ENCODE data around the gene ARSJ. TPM values are rescaled to one million over a fixed set of nuclear protein-coding genes. Genes with fewer than 3 reads are reported as not detected.

ARSJ gene
- total and polyA plus RNA-seq, 2 of the 8 experiments (the other 6 are each of a cell fraction or from before 2014, with no cell fraction given) = 1.4 to 6.3 TPM

DNA sequence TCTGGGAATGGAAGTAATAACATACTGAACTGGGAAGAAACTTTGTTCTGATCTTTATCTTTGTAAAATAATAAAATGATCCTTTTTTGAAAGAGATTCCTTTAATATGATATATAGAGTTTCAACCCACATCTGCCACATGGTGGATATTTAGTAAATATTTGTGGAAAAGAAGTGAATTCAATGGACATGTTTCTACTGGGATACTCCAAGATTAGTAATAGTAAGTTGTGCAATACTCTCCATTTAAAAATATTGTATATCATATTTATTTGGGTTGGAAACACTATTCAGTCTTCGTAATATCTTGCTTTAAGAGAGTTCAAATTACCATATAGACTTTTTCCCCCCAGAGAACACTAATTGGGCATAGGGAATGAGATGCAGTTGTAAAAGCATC lies 17.8 kb upstream of the ARSJ start (continued):
- no peak for TF ChIP-seq HDAC6 (IDR thresholded peaks at IDR 0.05; ENCODE audit: low read depth, low read length)

All from H1 (cell line).